T-helper 22 cell (primary cell): Measurements from ENCODE around the gene NMUR2.

Experiments
- DNase-seq: peaks from one replicate; pipeline ENCODE4 v3.0.0-alpha.2; 2020; ENCODE audit warnings: low read depth

NMUR2 gene, protein sequence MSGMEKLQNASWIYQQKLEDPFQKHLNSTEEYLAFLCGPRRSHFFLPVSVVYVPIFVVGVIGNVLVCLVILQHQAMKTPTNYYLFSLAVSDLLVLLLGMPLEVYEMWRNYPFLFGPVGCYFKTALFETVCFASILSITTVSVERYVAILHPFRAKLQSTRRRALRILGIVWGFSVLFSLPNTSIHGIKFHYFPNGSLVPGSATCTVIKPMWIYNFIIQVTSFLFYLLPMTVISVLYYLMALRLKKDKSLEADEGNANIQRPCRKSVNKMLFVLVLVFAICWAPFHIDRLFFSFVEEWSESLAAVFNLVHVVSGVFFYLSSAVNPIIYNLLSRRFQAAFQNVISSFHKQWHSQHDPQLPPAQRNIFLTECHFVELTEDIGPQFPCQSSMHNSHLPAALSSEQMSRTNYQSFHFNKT

DNA sequence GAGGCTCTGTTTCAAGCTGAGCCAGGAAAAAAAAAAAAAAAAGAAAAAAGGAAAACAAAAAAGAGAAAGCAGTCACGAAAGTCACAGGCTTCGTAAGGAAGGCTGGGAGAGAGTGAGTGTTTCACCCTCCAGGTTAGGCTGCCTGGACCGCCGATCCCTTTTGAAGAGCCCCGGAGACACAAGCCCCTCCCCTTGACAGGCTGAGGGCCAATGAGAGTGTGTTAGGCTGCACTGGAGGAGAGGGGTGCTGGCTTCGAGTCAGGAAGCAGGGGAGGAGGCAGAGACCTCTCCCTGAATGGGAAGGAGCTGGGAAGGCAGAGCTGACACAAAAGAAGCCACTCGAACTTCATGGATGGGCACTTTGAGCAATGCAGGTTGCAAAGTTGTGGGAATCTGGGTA is at the start of gene NMUR2:
NMUR2 (minus strand) TSS at position 135 of the 400 bp plus-strand sequence. CDS start 166 bp downstream, outside the sequence.
- DNase-seq: no peak

DNA sequence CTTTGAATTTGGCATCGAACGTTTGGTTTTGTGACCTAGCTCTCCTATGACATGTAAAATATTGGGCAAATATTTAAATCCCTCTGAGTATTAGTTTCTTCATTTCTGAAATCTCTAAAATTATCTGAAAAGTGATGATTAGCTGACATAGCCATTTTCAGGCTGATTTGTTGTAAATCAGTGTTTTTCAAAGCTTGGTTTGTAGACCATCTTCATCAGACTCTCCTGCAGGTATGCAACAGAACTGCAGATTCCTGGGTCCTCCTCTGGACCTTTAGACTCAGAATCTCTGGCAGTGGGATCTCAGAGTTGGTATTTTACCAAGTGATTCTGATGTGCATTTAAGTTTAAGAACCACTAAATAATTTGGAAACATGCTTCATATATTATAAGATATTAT is 38.9 kb upstream of the NMUR2 start:
- no peak for DNase-seq

DNA sequence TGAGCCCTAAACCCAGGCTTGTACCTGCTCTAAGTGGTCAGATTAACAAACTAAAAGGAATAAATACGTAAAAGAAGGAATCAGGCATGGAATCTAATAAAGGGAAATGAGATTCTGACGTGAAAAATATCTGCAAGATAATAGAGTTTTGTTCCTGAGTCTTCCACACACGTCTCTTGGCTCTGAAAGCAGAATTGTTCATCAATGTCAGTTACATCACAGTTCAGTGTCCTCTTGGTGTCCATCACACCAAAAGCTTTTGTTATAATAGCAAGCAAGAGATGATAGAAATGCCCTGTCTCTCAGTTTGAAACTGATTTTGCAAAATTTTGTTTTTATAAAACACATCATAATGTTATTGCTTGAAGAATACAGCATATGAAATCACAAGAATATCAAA is 34.7 kb upstream of the NMUR2 start:
- no peak for DNase-seq

DNA sequence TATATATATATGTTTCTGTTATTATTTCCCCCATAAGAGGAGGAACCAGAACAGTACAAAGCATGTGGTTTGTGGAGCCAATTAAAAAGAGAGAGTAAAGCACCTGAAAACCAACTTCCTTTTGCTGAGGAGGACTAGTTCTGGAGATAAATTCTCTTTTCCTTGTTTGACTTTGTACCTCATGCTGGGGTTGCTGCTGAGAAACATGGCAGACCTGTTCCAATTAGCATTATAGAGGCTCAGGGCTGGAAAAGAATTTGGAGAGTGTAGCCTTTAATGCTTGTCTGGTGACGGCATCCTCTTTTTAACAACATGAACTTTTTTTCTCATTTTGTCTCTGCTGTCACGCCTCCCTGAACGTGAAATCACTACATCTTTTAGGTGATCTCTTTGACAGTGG is 32.8 kb upstream of the NMUR2 start:
- no peak for DNase-seq

DNA sequence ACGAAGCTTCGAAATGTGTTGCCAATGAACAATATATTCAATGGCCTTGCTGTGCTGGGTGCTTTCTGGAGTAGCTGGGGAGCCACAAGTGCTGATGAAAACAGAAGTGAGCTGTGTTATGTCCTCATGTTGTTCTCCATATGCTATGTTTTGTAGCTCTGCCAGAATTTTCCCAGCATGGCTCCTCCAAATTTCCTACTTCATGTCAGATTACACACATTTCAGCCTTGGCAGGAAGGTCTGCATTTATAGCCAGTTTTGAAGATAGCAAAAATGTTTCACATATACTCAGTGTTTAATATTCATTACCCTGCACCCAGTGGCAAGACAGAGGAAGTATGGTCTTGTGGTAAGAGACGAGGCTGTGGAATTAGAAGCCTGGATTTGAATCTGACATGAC is 22.6 kb upstream of the NMUR2 start:
- no peak for DNase-seq

DNA sequence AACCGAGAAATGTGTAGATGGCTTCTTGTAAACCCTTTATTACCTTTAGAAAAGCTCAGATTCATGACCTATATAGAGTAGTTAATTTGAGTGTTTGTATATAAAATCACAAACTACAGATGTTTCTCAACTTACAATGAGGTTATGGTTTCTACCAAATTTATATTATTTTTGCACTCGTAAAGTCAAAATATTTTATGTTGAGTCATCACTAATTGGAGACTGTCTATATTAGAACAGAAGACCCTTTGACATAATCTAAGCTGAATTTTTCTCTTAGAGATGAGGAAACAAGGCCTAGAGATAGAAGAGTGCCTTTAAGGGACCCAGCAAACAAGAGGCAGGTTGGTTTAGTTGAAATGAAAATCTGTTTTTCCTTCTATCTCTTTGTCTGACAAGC is 20.0 kb upstream of the NMUR2 start:
- DNase-seq: no peak

DNA sequence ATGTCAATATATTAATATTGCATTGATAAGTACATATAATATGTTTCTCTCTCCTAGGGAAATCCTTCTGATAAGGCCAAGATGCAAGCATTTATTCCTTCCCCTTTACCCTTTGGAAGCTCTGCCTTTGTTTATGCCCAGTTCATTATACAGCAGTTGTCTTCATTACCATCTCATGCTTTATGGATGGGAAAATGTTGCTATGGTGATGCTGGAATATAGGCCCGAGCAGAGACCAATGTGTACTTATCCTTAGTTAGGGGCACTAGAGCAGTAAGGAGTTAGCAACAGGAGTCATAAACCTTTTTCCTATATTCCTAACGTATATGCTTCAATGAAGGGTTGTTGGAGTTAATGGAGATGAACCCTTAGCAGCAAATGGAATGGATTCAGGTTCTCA is 19.4 kb upstream of the NMUR2 start:
- no peak for DNase-seq

DNA sequence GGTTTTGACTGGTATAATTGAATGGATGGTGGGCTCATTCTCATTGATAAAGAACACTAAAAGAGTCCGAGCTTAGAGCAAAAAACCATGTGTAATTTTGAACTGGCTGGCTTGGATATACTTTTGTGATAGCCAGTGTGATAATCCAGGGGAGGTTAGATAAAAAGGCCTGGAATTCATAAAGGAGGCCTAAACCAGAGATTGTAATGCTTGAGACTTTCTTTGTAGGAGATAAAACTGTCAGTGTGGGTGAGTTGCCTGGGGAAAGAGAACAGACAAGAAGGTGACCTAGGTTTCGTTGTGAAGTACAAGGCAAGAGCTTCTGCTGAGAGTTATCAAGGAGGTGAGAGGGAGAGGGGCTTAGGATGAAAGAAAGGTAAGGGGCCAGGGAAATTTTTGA is 17.0 kb upstream of the NMUR2 start:
- DNase-seq: no peak

DNA sequence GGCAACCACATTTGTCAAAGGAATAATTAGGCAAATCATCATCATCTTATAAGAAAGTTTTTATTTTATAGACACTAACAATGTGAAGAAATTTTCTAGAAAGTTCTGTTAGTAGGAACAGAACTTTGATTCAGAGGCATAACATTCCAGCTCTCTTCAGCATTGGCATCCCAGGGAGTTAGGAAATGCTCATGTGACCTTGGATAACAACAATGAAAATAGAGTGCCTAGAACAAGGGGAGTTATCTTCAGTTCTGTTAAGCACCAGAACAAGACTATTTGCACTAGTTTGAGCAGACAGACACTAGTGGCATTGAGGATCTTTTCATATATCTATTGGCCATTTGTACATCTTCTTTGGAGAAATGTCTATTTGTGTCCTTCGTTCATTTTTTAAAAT is 7.0 kb upstream of the NMUR2 start:
- no peak for DNase-seq

DNA sequence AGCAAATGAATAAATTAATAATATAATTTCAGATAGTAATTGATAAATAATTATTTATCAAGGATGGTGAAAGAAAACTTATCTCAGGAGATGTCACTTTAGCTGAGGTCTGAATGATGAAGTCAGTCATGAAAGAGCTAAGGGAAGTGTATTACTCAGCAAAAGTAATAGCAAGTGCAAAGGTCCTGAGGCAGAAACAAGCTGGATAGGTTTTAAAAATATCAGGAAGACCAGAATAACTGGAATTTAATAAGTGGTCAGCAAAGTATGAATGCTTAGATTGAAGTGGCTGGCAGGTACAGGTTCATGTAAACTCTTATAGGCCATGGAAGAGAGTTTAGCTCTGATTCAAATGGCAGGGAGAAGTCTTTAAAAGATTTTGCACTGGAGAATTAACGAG is 1.0 kb upstream of the NMUR2 start:
- no peak for DNase-seq

DNA sequence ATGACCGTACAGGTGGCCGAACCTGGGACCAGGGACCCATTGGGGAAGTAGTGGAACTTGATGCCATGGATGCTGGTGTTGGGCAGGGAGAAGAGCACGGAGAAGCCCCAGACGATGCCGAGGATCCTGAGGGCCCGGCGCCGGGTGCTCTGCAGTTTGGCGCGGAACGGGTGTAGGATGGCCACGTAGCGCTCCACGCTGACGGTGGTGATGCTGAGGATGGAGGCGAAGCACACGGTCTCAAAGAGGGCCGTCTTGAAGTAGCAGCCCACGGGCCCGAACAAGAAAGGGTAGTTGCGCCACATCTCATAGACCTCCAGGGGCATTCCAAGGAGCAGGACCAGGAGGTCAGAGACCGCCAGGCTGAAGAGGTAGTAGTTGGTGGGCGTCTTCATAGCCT is 585 bp downstream of the NMUR2 start:
- no peak for DNase-seq

DNA sequence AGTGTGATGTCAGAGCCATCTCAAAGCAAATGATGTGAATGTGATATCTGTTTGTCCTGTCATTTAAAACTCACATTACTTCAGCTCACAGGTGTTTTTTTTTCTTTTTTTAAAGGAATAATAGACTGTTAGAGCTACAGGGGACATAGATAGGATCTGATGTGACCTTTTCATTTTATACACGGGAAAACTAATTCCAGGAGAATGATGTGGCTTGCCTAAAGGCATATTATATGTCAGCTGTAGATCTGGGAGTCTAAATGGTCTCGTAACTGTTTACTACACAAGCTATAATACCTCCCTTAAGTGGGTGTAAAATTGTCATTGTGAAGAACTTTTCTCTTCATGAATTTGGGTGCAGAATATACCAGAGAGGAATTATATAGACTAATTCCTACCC is 2.0 kb downstream of the NMUR2 start:
- DNase-seq: no peak

DNA sequence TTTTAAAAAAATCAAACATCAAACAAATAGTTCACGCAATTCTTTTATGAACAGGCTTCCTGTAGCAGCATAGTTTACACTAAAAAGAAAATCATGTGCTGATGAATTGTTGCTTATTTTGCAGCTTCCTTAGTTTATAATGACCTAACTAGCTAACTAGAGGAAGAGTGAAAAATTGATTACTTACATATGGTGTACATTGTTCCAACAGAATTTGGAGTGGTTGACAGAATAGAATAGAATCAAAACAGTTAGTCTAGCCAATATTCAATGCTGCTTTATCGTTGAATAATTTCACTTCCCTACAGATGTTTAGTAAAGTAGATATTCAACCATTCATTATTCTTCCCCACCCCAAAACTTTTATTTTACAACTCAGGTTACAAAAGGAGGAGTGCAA is 4.2 kb downstream of the NMUR2 start:
- DNase-seq: no peak

DNA sequence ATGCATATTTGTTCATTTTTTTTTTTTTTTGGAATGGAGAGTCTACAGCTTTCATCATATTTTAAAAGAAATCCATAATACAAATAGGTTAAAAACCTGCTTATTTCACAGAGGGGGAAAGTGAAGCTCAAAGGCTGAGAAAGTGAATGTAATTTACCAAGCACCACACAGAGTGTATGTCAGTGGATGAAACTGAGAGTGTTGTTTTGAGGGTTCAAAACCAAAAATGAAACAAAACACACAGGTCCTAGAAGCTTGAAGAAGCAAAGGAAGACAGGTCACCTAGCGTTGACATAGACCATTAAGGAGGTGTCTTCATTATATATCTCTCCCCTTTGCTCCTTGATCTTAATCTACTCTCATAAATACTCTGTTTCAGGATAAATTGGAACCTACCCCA is 7.5 kb downstream of the NMUR2 start:
- DNase-seq: no peak

DNA sequence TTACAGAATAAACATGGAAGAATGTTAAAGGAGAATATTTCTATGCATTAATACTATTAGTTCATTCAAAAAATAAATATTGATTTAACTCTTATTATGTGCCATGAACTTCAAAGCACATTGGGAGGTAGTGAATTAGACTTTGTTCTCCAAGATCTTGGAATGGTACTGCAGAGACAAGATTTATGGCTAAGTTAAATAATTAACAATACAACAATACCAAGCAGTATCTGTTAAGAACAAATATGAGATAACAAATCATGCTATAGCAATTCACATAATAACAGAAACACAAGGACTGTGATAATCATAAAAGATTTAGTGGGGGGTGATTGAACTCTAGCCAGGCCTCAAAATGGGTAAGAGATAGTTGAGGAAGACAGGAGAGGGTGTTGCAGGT is 11.6 kb downstream of the NMUR2 start:
- no peak for DNase-seq

DNA sequence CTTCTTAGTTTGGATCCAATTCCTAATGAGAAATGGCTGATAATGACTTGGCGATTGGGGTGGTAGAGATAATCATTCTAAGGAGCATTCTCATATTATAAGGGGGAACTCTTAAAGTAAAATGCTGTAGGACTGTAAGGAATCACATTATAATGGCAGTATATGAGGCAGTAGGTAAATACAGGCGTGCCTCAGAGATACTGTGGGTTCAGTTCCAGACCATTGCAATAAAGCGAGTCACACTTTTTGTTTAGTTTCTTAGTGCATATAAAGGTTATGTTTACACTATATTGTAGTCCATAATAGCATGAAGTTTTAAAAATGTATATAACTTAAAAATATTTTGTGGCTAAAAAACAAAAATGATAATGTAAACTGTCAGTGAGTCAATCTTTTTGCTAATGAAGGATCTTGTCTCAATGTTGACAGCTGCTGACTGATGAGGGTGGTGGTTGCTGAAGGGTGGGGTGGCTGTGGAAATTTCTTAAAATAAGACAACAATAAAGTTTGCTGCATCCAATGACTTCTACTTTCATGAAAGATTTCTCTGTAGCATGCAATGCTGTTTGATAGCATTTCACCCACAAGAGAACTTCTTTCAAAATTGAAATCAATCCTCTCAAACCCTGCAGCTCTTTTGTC is 15.8 kb downstream of the NMUR2 start:
- DNase-seq: no peak

DNA sequence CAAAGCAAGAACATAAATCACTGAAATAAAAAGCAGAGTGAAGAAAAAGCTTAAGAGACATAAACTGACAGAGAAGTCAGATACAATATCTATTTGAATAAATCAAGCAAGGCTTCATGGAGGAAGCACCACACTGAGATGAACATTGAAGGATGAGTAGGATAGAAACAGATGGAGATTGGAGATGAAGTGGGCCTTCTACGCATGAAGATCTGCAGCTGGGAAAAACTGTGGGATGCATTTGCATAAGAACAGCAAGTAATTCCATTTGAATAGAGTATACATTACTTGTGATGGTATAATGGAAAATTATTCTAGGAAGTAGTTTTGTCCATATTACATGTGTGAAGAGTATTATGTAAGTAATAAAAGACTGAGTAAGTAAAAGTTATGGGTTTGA is 16.5 kb downstream of the NMUR2 start:
- DNase-seq: no peak

DNA sequence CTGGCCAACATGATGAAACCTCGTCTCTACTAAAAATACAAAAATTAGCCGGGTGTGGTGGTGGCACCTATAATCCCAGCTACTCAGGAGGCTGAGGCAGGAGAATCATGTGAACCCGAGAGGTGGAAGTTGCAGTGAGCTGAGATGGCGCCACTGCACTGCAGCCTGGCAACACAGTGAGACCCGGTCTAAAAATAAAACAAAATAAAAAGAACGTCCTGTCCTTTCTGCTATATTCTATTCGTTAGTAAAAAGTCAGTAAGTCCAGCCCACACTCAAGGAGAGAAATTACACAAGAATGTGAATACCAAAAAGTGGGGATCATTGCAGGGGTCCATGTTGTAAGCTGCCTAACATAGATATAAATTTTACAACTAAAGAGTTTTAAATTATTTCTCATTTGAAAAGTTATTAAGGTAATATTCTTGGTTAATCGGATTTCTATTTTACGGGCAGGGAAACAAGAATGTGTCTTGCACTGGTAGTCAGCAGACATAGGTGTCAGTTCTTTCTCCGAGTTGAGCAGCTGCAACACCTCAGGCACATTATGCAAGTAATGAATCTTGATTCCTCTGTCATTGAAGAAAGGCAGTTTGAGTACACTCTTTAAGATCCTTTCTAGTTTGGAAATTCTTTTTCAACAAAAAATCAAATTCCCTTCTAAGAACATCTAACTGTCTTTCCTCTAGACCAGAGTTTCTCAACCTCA is 24.5 kb downstream of the NMUR2 start:
- DNase-seq: no peak

DNA sequence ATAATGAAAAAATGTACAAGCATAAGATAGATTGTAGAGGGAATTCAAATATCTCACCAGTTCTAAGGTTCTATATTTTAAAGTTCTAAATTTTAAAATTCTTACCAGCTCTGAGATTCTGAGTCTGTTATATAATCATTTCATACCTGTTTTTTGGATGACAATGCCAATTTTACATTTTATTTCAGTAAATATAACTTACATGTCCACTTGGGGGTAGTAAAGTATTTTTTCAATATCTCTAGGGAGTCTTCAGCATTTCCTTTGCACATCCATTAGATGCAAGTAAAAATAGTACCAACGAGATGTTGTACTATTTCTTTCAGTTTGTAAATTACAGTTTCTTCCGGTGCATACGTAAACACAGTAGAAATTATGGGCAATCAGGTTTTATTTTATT is 25.7 kb downstream of the NMUR2 start:
- DNase-seq: no peak

DNA sequence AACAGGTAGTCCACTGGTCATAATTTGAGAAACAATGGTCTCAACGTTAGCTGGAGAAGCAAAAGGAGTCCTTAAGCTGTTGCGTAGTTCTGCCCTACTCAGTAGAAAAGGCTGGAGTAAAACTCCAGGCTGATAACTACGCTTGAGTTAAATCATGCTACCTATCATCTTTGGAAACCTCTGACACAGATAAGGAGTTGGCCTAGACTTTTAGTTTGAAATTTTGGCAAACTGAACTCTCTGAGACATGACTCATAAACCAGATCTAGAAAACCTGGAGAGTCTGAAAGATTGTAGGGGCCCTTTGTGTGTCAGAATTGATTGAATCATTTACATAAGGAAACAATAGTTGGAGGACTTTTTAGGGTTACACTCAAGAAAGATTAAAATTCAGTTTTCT is 26.3 kb downstream of the NMUR2 start:
- no peak for DNase-seq

DNA sequence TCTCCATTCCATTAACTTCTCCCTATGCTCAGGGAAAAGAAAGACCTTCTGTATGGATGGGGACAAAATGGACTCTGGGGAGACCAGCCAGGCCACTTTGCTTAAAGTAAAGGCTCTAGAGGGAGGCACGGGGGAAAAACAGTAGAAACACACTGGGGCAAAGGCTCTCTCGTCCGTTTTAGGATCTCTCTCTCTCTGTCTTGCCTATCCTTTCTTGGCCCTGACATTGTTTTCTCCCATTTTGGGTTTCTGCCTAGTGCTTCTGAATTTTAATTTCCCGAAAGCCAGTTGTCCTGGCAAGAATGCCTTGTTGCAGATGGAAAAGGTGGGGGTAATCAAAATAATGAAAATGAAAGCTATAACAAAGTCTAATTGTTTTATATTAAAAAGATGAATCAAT is 28.2 kb downstream of the NMUR2 start:
- no peak for DNase-seq

DNA sequence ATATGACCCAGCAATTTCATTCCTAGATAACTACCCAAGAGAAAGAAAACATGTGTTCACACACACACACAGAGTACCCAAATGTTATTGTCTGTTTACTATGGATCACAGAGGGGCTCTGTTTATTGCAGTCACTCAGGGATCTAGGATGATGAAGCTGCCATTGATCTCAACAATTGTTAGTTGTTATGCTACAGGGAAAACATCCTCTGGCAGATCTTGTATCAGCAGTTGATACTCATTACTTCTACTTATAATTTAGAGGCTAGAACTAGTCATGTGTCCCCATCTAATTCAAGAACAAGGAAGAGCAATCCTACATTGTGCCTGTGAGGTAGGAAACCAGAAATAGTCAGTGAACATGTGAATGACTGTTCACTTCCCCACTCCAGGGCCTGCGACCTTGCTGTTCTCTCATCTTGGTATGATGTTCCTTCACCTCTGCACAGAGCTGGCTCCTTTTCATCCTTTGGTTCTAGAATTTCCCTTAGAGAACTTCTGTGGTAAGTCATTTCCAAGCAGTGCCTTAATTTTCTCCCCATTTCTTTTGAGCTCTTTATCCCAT is 30.3 kb downstream of the NMUR2 start:
- DNase-seq: no peak

DNA sequence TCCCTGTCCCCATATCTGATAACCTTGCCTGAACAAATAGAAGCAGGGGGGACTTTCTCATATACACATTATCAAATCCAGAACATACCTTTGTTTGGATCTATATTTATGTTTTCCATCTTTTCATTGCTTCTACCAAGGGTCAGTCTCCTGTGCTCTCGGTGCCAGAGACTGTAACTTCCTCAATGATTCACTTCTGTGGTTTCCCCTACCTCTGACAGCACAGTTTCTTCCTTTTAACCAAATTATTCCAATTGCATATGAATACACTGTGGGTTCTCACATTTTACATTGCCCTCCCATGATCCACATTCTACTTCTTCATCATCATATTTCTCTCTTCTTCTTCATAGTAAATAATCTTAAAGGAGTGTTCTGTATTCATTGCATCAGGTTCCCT is 32.2 kb downstream of the NMUR2 start:
- no peak for DNase-seq
